ENCODE results near the gene PCGF3.

PCGF3 gene

DNA sequence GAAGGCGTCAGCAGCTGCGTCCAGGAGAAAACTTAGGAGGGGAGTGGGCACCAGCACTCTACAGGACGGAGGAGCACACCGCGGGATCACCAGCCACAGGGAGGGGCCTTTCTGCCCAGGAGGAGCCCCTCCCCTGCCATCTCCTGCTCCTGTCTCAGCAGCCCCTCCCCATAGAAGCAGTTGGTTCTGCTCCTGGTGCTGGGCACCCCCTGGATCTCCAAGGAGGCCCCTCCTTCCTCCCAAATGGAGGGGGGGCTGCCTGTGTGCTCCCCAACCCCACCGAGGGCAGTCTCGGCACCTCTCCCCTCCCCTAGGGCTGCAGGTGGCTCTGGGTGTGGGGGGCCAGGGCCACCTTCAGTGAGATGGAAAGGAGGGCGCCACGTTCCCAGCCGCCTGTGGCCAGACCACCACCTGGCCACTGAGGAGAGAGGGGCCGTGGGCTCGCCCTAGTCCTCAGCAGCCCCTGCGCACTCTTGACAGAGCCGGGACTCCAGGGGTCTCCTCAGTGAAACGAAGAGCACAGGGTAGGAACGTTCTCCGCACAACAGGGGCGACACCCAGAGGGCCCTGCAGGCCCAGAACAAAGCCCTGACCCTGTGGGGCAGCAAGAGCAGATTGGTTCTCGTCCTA, 82.5 kb downstream of the PCGF3 start:
- H3K4me3 ChIP-seq (ENCODE audit: low read depth, low read length), result no peak overlapping the region
- no peak for DNase-seq
- no peak for TF ChIP-seq CTCF (IDR thresholded peaks at IDR 0.05; ENCODE audit: low read depth, low read length)
- no peaks in the 10 kb centered on the region for H3K9me3 ChIP-seq
- H3K27me3 ChIP-seq, result no peaks in the 10 kb centered on the region
- peaks cover 15% of the 10 kb centered on the region for H3K36me3 ChIP-seq
- peaks cover 13% of the 10 kb centered on the region for H3K4me1 ChIP-seq

- Histone ChIP-seq H3K4me1 (peaks cover 13% of the 10 kb centered on the region), H3K9me3 (no peaks in the 10 kb centered on the region), H3K27me3 (no peaks in the 10 kb centered on the region), H3K36me3 (peaks cover 16% of the 10 kb centered on the region), H3K4me3 (ENCODE audit: low read depth, low read length) (no peak overlapping the region)
- peak; percentile 59 for DNase-seq
- TF ChIP-seq CTCF (IDR thresholded peaks at IDR 0.05; ENCODE audit: low read depth, low read length), result no peak
Measured at GRCh38 chr4:788636-789297, 83.1 kb downstream of the PCGF3 start.

- no peak for DNase-seq
- TF ChIP-seq CTCF (IDR thresholded peaks at IDR 0.05; ENCODE audit: low read depth, low read length), result no peak
- no peaks in the 10 kb centered on the region for H3K9me3 ChIP-seq
- peaks cover 13% of the 10 kb centered on the region for H3K4me1 ChIP-seq
- H3K4me3 ChIP-seq (ENCODE audit: low read depth, low read length), result no peak overlapping the region
- H3K36me3 ChIP-seq, result peaks cover 15% of the 10 kb centered on the region
- H3K27me3 ChIP-seq, result no peaks in the 10 kb centered on the region
Measured at GRCh38 chr4:789571-790465, 84.2 kb downstream of the PCGF3 start.

GRCh38 chr4:790466-790820, 84.8 kb downstream of the PCGF3 start:
- peaks cover 13% of the 10 kb centered on the region for H3K4me1 ChIP-seq

GRCh38 chr4:791252-791897, 85.7 kb downstream of the PCGF3 start:
- H3K4me3 ChIP-seq (ENCODE audit: low read depth, low read length), result no peak overlapping the region
- no peak for DNase-seq
- peaks cover 13% of the 10 kb centered on the region for H3K4me1 ChIP-seq
- H3K27me3 ChIP-seq, result no peaks in the 10 kb centered on the region
- no peaks in the 10 kb centered on the region for H3K9me3 ChIP-seq
- TF ChIP-seq CTCF (IDR thresholded peaks at IDR 0.05; ENCODE audit: low read depth, low read length), result no peak
- peaks cover 10% of the 10 kb centered on the region for H3K36me3 ChIP-seq

More at GRCh38 chr4:790466-790820, 84.8 kb downstream of the PCGF3 start:
- no peak for DNase-seq
- Histone ChIP-seq H3K4me3 (ENCODE audit: low read depth, low read length) (no peak overlapping the region), H3K36me3 (peaks cover 10% of the 10 kb centered on the region), H3K9me3 (no peaks in the 10 kb centered on the region), H3K27me3 (no peaks in the 10 kb centered on the region)
- no peak for TF ChIP-seq CTCF (IDR thresholded peaks at IDR 0.05; ENCODE audit: low read depth, low read length)

All from BE2C (cell line).